CD4-positive, alpha-beta T cell treated with Interleukin-10 for 1 hour (primary cell): ENCODE data around the gene PLPP2.

Source experiments
- DNase-seq: peaks from one replicate; pipeline ENCODE4 v3.0.0-alpha.2; 2020

The PLPP2 gene

DNA sequence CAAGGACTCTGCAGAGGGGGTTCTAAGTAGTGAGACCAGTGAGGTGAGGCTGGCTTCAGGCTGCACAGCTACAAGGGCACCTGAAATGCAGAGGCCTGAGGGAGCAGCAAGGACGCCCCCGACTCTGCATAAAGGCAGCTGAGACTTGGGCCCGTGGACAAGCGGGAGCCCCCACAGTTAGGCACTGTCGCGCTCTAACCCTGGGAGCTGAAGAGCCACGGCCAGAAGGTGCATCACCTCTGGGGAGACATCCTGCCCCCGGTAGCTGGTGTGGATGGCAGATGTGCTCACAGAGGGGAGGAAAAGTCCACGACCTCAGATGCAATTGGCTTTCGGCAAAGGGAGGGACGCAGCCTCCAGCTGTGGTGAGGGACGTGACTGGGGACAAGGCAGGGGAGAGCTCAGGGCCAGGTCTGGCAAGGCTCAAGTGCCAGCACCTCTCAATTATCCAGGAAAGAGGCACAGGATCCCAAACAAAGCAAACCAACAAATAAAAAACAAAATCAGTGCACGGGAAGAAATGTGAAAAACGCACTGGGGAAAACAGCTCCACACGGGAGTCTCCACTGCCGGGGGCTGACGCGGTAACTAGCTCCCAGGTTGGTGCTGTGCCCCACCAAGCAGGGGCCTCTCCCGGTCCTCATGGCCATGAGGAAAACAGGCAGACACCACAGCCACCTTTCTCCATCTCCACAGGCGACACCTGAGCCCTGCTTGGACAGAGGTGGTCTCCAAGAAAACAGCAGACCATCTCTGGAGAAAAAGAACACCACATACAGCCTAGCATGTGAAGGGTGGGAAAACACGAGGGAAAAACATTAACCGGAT lies 23.0 kb upstream of the PLPP2 start:
- no peak for DNase-seq

DNA sequence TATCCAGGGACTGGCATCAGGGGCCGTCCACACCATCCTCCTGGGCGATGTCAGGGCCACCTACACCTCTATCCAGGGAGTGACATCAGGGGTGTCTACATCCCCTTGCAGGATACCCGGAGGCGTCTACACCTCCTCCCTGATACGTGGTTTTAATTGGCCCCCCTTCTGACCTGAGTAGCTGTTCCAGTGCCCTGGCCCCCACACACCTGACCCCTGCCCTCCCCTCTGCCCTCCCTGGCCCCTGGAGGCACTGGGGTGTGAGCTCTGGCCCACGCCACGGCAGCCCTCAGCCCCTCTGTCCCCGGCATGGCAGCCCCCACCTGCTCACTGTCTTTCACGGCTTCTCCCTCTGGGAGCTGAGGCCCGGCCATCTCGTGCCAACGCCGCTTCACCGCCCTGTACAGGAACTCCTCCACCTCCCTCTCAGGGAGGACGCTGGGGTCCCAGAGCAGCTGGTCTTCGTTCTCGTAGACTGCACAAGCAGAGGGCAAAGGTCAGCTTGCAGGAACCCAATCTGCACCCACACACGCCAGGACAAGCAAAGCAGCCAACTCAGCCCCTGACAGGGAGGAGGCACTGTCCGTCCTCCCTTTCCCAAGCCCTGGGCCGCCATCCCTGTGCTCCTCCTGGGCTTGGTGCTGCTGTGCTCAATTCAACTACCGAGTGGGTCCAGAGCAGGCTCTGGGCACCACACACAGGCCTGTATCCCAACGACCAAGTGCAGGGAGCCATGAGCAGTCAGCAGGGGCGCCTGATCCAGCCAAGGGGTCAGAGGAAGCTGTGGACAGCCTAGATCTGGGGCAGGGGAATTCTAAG lies 22.2 kb upstream of the PLPP2 start:
- DNase-seq, result no peak

DNA sequence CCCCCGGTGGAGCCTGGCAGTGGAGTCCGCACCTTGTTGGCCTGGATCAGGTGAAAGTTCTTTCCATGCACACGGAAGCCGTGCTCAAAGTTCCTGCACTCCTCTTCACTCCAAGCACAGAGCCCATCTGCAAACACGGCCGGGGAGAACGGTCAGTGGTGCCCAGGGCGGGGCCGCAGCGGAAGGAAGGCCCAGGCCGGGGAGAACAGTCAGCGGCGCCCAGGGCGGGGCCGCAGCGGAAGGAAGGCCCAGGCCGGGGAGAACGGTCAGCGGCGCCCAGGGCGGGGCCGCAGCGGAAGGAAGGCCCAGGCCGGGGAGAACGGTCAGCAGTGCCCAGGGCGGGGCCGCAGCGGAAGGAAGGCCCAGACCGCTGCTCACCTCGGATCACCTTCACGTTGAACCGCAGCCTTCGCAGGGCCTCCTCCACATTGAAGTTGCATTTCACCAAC lies 20.6 kb upstream of the PLPP2 start:
- no peak for DNase-seq

DNA sequence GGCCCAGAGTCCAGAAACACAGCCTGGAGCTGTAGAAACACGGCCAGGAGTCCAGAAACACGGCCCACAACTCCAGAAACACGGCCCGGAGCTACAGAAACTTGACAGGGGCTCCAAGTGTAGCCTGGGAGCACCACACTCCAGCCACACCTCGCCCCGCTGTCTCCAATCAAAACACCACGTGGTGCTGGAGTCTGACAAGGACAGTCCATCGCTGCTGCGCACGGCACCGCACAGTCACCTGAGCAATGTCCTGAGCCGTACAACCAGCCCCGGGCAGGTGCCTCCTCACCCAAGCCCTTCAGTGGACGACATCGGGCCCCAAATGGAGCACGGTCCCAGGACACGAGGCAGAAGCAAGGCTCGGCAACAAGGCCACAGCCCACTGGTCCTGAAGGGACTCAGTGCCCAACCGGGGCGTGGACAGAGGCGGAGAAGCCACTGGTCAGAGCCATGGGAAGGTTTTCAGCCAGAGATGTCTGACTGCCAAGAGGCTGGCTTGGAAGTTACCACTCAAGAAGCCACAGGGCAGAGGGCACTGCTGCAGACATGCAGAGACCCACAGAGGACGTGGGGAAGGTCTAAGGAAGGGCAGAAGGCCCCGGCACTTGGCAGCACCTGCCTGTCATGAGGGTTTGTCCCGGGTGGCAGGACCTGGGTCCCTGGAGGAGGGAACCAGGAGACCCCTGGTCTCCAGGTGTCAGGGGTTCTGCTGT lies 19.7 kb upstream of the PLPP2 start:
- DNase-seq, result no peak

DNA sequence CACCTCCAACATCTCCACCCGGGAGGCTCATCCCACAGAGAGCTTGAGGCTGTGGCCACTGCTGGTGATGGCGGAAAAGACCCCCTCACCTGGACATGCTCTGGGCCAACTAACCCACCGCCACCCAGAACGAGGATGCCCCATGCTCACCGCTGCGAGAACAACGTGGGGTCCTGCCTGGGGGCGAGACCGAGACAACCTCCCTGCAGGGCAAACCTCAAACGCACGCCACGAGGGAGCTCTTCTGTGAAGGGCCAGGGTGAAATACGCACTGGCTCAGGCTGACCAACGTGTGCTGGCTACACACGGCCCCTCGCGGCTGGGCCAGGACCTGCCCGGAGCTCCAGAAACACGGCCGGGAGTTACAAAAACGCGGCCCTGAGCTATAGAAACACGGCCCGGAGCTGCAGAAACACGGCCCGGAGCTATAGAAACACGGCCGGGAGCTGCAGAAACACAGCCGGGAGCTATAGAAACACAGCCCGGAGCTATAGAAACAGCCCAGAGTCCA lies 19.0 kb upstream of the PLPP2 start:
- DNase-seq, result no peak

DNA sequence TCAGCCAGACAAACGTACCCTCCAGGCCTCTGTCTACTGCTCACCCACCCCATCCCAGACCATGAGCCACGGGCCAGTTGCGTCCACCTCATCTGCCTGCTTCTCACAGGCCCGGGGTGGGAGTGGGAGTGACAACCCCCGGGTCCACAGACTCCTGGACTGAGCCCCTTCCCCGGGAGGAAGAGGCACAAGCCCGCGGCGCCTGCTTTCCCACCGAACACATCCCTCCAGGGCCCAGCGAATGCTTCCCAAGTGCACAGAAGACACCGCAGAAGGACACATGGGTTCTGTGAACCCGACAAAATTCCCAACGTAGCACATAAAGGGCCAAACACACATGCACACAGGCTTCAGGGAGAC lies 18.0 kb upstream of the PLPP2 start:
- DNase-seq, result no peak

DNA sequence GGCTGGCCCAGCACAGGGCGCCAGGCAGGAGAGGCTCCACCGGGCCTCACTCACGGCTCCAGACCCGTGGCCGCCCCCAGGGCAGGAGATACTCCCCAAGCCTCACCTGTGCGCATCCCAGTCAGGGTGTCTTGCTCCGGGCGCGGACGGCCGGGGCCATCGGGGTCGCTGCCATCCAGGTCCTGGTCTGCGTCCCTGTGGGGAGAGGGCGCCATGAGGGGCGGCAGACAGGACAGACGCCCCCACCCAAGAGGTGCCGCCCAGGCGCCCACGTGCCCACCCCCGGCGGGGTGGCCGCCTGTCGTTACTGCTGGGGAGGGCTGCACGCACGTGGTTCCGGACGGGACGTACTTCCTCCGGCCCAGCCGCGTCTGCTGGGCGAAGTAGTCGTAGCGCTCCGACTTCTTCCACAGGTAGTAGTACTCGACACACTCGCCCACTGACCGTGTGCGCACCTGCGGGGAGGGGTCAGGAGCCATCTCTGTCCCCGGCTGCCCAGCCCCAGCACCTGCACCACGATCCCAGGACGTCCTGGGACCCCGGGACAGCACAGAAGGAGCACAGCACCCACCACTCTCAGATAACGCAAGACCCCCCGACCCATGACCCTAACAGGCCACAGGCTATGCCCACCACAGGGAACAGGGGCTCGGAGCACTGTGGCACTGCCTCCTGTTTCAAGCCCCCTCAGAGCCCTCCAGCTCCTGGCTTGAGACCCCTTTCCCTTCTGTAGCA lies 17.4 kb upstream of the PLPP2 start:
- DNase-seq, result no peak

DNA sequence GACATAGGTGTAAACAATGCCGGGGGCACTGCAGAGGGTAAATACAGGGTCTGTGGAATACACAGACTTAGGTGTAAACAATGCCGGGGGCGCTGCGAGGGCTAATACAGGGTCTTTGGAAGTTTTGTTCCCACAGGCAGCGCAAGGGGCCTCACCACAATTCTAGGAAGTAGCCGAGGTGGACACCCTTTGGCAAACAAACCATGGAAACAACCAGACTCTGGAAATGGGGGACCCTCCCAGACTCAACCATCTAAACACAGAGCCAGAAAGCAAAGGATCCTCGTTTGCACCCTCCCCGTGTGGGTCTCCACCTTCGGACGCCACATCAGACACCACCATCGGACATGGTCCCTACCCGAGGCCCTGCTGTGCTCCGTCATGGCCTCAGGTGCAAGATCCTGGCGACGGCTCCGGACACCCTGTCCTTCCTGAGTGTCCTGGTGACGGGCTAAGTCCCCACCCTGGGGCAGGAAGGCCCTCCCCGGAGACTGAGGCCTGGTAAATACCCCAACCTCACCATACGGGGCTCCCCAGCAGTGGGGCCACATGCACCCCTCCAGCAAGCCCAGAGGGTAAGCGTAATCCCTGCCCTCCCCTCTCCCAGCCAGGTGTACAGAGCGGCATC lies 16.7 kb upstream of the PLPP2 start:
- DNase-seq, result no peak

DNA sequence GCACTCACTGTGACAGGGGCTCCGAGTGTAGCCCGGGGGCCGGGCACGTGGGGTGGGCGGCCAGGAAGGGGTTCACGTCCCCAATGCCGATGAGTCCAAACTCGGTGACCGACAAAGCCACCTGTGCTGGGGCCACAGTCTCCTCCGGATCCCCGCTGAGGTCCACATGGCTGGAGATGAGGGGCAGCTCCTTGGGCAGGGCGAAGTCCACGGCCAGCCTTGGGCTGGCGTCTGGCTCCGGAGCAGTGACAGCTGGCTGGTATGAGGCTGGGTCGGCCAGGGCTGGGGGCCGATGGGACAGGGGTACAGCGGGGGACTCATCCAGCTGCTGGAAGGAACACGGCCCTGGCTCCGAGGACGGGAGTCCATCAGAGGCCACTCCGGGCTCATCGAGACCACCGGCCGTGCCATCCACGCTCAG lies 15.9 kb upstream of the PLPP2 start:
- no peak for DNase-seq

DNA sequence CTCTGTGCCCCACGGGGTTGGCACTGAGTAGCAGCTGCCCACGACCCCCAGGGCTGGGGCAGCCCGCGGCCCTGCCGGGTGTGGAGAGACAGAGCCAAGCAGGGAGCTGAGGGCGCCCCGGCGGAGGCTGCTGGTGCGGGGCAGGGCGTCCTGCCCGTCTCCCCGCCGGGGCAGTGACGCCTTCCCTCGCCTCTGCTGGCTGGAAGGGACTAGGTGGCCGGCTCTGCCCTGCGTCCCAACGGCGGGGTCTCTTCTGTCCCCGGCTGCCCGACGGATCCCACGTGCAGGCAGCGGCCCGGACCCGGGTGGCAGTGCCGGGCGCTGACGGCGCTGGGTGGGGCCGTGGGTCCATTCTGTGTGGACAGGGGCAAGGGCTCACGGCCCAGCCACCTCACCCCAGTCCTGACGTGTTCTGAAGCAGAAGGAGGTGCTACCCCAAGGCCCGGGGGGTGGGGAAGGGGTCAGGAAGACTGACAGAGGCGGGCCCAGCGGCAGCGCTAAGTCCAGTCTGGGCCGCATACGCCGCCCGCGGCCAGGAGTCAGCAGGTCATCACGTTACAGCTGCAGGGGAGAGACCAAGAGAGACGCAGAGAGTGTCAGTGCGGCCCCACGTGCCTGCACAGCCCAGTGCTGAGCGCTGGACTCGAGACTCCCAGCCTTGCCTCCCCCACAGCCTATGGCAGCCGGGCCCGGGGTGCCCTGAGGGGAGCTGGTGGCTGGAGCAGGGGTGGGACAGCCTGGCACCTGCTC lies 15.1 kb upstream of the PLPP2 start:
- DNase-seq, result no peak

DNA sequence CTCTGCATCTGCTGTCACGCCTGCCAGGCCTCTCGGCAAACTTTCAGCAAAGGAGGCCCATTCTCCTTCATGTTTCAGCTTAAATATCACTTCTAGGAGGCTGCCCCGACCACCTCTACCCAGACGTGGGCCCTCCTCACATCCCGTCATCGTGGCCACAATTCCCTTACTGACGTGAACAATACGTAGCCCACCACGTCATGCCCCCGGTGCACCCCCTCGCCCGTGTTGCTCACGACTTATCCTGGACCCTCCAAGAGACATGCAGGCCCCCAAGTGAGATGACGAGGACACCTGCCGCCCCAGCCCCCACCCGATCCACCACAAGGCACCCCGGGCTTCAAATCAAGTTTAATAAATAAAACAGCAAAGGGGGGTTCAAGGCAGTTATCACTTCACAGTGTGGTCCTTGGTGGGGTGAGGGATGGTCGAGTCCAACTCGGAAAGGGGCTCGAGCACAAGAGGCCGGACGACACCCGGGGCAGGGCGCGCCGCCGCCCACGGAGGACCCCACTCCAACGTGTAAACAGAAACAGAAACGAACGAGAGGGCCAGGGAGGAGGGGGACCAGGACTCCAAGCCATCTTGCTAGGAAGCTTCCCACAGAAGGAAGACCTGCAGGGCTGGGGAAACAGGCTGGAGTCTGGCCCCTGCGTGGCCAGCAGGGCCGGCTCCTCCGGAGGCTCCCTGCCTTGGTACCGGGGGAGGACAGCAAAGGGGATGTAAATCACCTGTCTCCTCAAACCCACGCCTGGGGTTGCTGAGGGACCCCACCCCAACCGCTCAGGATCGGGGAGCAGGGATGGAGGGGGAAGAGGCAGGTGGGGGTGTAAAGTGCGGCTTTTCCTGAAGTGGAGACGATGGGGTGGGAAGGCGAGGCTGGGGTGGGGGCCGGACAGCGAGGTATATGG lies 14.3 kb upstream of the PLPP2 start:
- DNase-seq, result no peak

DNA sequence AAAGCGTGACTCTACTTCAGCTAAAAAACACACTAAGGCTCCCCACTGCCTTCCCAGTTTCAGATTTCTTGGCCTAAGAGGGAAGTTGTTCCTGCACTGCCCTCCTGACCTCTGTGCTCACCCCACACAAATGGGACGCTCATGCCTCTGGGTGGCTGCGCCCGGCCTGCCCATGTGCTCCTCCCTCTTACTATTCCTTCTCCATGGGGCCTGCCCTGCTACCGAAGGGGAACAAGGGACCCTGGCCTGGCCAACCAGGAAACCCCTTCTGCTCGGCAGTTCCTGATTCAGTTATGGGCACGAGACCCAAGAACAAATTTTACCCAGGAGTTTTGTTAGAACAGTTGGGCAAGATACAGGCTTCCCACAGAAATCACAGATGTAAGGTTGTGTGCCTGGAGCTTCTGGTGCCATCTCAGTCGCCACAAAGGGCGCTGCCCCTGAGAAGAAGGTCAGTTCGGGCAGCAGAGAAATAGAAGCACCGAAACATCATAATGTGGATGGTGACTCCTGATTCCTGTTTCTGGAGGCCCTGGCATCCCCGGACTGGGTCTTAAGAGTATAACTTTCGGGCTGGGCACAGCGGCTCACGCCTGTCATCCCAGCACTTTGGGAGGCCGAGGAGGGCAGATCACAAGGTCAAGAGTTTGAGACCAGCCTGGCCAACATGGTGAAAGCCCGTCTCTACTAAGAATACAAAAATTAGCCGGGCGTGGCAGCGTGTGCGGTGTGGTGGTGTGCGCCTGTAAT lies 5.4 kb upstream of the PLPP2 start:
- no peak for DNase-seq

DNA sequence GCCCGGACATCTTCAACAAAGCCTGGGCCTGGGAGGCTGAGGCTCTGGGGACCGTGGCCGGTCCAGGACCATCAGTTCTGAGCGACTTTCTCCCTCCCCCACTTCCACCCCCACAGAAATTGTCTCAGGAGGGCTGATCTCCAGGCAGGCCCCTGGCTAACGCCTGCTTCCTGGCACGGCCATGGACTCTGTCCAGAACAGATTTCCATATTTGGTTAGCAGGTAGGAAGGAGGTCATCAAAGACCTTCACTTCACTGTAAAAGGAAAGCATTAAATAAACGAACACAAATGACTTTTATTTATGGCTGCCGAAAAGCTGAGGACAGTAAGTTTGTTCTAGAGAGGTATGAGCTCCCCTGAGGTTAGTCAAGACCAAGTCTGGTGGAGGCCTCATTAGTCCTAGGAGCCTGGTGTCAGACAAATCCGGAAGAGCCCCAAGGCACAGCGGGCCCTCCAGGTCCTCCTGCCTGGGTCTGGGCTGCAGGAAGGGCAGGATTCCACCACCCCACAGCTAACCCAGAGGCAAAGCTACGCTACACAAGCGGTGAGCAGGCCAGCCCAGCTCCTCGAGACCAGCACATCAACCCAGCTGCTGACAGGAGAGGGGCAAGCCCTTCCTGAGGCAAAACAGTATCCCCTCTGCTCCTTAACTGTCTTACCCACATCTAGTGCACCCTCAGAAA lies 4.6 kb upstream of the PLPP2 start:
- no peak for DNase-seq

DNA sequence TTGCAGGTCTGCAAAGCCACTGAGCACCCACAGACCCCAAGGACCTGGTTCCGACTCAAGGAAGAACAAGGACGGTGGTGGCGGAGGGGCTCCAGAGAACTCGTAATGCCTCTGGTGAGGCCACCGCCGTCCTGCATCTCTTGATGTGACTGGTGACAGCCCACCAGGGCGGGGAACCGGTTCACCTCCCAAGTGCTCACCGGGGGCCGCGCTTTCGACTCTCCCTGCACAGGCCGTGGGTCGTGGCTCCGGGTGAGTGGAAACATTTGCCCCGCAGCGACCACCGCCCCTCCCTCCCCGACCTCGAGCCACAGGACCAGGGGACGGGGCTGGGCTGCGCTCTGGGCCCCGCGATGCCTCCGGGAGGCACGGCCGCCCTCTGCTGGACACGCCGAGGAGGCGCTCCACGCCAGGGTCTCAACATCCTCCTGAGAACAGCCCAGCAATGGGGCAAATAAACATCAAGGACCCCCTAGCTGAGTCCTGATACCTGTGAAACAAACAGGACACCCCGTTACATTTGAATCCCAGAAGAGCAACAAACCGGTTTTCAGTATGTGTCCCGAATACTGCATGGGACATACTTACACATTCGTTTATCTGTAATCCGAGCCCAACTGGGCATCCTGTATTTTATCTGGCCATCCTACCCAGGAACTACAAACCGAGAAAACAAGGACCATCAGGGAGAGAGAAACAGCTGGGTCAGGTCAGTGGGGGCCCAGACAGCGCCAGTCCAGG lies 3.9 kb upstream of the PLPP2 start:
- DNase-seq, result peak; percentile 30

DNA sequence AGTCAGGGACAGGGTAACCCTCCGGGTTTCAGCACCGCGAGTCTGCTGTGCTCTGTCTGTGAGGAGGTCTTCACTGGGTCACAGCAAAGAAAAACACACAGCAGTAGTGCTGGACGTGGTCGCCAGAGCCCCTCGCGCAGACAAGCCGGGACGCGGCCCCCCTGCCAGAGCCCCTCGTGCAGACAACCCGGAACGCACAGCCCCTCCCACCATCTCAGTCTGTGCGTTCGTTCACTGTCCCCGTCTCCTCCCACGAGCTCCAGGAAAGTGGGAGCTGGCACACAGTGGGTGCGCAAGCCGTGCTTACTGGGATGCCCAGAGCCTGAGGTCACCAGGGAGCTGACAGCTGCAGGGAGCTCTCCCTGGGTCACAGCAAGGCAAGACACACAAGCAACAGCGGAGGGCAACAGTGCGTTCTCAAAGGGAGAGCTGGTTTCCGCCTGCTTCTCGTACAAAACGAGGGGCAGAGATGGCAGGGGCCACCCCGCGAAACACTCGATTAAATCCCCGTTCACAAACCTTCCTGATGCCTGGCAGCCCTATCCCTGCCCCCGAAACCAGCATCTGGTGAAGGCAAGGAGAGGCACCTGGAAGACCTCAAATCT lies 3.2 kb upstream of the PLPP2 start:
- no peak for DNase-seq

DNA sequence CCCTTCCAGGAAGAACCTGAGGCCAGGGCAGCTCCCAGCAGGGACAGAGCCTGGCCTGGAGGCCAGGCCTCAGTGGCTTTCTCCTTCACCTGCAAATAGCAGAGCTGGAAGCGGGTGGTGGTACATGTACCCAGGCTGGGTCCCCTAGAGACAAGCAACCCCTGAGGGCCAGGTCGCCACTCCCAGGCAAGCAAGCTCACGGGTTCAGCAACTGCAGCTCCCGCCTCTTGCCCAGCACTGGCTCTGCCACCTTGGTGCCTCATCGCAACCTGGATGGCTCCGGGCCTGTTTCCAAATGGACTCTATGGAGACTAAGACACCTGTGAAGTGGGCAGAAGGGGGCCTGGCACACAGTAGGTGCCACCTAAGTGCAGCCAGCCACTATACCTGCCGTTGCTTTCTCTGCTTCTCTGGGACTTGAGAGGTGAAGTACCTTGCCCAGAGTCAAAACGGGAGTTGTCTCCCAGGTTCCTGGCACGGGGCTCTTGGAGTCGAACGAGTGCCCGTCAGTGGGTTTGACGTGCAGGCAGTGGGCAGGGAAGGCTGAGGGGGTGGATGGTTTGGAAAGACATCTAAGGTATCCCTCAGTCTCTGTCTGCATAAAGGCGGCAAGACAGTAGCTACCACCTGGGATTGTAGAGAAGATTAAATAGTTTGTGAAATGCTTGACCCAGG lies 2.4 kb upstream of the PLPP2 start:
- no peak for DNase-seq

DNA sequence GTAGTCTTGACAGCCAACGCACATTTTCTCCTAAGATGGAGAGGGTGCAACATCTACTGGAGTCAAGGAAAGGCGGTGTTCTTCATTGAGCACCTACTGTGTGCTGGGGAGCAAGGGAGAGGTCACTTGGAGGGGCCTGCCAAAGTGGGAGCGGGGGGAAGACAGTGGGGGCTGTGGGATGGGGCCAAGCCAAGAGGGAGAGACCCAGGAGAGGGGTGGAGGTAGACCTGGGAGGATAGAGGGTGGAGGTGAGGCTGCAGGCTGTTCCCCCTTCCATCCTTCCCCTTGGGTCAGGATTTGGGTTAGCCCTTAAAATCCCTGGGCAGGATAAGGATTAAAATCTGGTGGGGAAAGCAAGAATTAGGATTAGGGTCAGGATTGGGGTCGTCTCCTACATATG lies 1.7 kb upstream of the PLPP2 start:
- no peak for DNase-seq
